GM19025 (cell line): ENCODE data around the gene PRICKLE4.

ENCODE experiments used
- ATAC-seq: cut with Tn5 transposase; IDR thresholded peaks from one replicate; pipeline ENCODE4 v1.9.1; 2021; ENCODE audit warnings: mild to moderate bottlenecking, low read depth, moderate library complexity; ENCODE audit not compliant: unreplicated experiment

The PRICKLE4 gene

GRCh38 chr6:41770381-41771057, 10.1 kb upstream of the PRICKLE4 start:
- ATAC-seq = no peak

- ATAC-seq = no peak
Measured at GRCh38 chr6:41771058-41771983, 9.3 kb upstream of the PRICKLE4 start.

GRCh38 chr6:41774841-41775240, 5.7 kb upstream of the PRICKLE4 start:
- ATAC-seq = no peak

- ATAC-seq = no peak
Measured at GRCh38 chr6:41775293-41775882, 5.2 kb upstream of the PRICKLE4 start.

- no peak for ATAC-seq
Measured at GRCh38 chr6:41777551-41778285, 2.9 kb upstream of the PRICKLE4 start.

- ATAC-seq = no peak
Measured at GRCh38 chr6:41778895-41779294, 1.7 kb upstream of the PRICKLE4 start.

- ATAC-seq = peak; percentile 29
Measured at GRCh38 chr6:41779336-41779735, 1.2 kb upstream of the PRICKLE4 start.

GRCh38 chr6:41779788-41780550, 613 bp upstream of the PRICKLE4 start, which contains the start of gene FRS3:
FRS3 (minus strand) TSS chr6:41779900; CDS start chr6:41776987, 2,913 bp downstream.
- peak; percentile 94 for ATAC-seq

GRCh38 chr6:41781366-41781730, 766 bp downstream of the PRICKLE4 start:
- ATAC-seq = no peak

- no peak for ATAC-seq
Measured at GRCh38 chr6:41783106-41783780, 2.7 kb downstream of the PRICKLE4 start.

- no peak for ATAC-seq
Measured at GRCh38 chr6:41784581-41785171, 4.1 kb downstream of the PRICKLE4 start.

GRCh38 chr6:41785254-41785653, 4.7 kb downstream of the PRICKLE4 start:
- no peak for ATAC-seq

- peak; percentile 4 for ATAC-seq
Measured at GRCh38 chr6:41785689-41786450, 5.3 kb downstream of the PRICKLE4 start.

- peak; percentile 71 for ATAC-seq
Measured at GRCh38 chr6:41786451-41787218, 6.1 kb downstream of the PRICKLE4 start.

GRCh38 chr6:41787219-41787917, 6.8 kb downstream of the PRICKLE4 start, which contains the start of gene TOMM6:
TOMM6 (plus strand) TSS chr6:41787694; CDS start chr6:41787698, 4 bp downstream.
- ATAC-seq = peak; percentile 73

GRCh38 chr6:41789390-41789724, 8.8 kb downstream of the PRICKLE4 start:
- ATAC-seq = no peak

GRCh38 chr6:41790045-41790444, 9.5 kb downstream of the PRICKLE4 start:
- ATAC-seq = no peak
